ENCODE data around the gene BCAP31.
"Not testable (repeated sequence)": the region's sequence is repeated elsewhere in the genome, so short reads cannot be mapped to it uniquely, and the experiment has no call there.

- not testable (repeated sequence) for TF ChIP-seq EZH2 (IDR thresholded peaks at IDR 0.05; ENCODE audit: low read length, missing control alignments); CTCF (conservative IDR thresholded peaks at IDR 0.05 in 1 of 2, IDR thresholded peaks at IDR 0.05 in 1 of 2; ENCODE audit: low read depth in 1 of 2, low read length in 2 of 2)
Measured at GRCh38 chrX:153699784-153700371, 24.3 kb downstream of the BCAP31 start.
